ENCODE data around the gene MED15.
"Not testable (repeated sequence)": the region's sequence is repeated elsewhere in the genome, so short reads cannot be mapped to it uniquely, and the experiment has no call there.

Gene MED15

GRCh38 chr22:20483771-20484170, 23.6 kb upstream of the MED15 start:
- DNase-seq, result no peak

DNA sequence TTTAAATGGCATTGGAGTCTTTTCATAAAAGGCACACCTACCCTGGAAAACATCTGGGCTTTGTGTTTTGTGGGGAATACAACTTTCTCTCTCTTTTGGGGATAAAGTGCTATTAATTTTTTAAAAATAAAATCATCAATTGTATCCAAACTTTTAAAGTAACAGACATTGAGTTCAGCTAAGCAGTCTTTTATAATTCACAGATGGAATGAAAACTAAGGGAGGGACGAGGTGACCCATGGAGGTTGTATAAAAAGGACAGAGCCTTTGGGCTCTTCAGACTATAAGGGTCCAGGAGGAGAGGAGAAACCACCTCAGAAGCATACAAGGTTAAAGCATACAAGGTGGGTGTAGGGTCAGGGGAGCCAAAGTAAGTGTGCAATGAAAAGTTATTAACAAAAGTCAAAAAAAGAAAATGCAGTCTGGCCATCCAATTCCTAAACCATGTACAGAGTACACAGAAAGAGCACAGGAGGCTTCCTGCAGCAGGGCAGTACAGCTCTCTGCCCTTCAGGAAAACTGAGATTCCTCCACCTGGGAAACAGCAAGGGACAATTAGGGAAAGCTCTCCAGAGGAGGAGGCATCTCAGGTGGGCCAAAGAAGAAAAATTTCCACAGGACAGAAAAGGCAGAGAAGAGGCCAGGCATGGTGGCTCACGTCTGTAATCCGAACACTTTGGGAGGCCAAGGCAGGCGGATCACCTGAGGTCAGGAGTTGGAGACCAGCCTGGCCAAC, 22.3 kb upstream of the MED15 start:
- no peak for DNase-seq

DNA sequence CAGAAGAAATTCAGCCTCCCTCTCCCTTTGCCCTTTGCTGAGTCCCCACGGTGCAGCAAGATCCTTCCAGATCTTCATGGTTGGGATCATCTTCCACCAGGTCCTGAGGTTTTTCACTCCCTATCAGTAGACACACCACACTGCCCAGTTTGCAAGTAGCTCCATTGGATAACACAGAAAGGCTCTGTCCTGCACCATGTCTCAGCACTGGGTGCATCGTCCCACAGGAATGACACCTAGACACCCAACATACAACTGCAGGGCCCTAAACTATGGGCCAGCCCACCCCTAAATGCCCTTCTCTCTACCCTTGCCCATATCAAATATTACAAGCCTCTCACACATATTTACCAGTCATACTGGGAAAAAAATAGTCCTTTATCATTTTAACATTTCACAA, 21.2 kb upstream of the MED15 start:
- no peak for DNase-seq

DNA sequence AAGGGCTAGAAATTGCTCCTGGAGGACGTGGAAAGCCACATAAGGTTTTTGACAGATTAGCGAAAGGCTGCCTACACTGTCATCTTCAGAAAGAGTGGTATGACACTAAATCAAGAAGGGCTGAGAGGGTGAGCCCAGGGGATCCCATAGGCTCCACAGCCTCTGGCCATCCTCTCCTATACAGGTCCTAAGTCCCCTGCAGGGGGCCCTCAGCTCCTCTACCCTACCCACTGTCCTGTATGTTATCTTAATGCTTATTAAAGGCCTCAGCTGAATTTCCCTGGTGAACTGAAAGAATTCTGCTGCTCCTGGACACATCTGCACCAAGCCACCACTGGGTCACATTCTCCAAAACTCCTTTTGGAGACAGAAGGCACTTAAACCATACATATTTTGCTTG, 19.7 kb upstream of the MED15 start:
- DNase-seq, result no peak

GRCh38 chr22:20488946-20489345, 18.5 kb upstream of the MED15 start:
- DNase-seq, result no peak

- DNase-seq, result no peak
Observed at GRCh38 chr22:20490183-20490940, 17.0 kb upstream of the MED15 start.

DNA sequence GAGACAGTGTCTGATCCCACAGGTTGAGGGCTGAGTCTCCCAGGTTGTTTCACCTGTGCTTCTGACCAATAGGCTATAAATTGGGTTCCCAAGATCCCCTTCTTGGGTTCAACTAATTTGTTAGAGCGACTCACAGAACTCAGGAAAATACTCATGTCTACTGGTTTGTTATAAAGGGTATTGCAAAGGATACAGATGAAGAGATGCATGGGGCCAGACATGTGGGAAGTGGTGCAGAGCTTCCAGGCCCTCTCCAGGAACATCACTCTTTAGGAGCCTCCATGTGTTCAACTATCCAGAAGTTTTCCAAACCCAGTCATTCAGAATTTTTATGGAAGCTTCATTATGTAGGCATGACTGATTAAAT, 16.5 kb upstream of the MED15 start:
- DNase-seq, result no peak

GRCh38 chr22:20491346-20491745, 16.1 kb upstream of the MED15 start:
- DNase-seq, result no peak

GRCh38 chr22:20494978-20495860, 12.2 kb upstream of the MED15 start, which contains the start of gene KLHL22:
KLHL22 (minus strand) TSS chr22:20495795; CDS start chr22:20489211, 6,584 bp downstream.
- peak; percentile 77 for DNase-seq

GRCh38 chr22:20495861-20496681, 11.3 kb upstream of the MED15 start:
- DNase-seq, result peak; percentile 86

DNA sequence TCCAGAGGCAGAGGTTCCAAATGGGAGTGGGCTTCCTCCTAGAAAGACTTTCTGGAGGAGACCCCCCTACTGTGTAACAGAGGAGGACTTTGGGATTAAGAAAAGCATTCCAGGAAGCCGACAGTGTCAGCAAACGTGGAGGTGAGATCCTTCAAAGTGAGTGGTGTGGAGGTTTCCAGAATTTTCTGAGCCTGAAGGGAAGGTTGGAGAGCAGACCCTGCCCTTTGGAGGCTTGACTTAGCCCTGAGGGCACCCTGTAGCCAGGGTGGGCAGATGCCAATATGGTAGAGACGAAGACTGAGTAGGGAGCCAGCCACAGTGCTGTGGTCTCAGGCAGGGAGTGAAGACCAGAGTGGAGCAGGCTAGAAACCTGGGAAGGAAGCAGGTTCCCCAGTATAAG, 10.0 kb upstream of the MED15 start:
- no peak for DNase-seq

DNA sequence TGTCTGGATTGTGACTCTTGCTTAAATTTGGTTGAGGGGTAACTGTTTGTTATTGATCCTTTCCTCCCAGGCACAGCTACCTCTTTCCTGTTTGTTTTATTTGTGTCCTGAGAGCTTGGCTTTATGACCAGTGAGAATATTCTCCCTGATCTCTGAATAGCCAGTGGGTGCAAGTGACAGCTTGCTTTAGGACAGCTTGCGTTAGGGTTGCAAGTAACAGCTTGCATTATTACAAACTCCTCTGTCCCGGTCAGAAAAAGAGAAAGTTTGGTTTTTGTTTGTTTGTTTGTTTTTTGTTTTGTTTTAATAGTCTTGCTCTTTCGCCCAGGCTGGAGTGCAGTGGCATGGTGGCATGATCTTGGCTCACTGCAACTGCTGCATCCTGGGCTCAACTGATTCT, 8.5 kb upstream of the MED15 start:
- DNase-seq, result no peak

DNA sequence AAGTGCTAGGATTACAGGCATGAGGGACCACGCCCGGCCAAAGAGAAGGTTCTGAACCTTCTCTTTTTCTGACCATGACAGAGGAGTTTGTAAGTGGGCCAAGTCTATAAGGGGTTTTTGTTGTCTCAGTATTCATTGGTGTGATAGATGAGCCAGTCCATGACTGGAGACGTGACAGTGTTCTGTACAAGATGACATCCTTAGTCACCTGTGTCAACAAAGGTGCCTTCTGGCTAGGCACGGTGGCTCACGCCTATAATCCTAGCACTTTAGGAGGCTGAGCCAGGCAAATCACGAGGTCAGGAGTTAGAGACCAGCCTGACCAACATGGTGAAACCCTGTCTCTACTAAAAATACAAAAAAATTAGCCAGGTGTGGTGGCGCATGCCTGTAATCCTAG, 7.6 kb upstream of the MED15 start:
- DNase-seq, result no peak

GRCh38 chr22:20503816-20504215, 3.6 kb upstream of the MED15 start:
- DNase-seq, result no peak

- not testable (repeated sequence) for DNase-seq
Observed at GRCh38 chr22:20504293-20504922, 3.0 kb upstream of the MED15 start.

DNA sequence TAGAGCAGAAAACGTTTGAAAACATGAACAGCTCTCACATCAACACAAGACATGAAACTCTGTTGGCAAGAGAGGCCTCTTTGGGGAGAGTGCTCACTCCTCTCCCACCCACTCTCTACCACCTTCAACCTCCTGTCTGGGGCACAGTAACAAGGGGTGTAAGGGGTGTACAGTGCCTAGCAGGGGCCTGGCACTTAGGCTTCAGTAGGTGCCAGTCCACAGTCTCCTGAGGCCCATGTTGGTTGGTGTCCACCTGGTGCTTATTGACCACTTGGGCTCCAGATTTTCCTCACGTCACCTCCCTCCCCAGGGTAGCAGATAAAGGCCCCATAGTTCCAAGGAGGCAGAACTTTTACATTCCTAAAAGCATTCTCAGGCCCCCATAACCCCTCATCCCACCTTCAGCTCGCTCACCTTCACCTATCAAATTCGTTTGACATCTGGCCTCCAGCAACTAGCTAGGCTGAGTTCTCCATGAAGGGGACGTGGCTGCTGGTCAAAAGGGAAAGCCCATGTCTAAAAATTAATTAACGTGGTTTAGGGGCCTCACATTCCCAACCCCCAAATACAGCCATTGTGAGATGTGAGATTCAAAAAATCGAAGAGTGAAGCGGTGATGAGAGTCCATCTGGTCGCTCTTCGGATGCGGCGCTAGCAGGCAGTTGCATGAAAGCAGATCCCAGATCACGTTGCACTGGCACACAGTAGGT, 712 bp upstream of the MED15 start:
- DNase-seq, result no peak

DNA sequence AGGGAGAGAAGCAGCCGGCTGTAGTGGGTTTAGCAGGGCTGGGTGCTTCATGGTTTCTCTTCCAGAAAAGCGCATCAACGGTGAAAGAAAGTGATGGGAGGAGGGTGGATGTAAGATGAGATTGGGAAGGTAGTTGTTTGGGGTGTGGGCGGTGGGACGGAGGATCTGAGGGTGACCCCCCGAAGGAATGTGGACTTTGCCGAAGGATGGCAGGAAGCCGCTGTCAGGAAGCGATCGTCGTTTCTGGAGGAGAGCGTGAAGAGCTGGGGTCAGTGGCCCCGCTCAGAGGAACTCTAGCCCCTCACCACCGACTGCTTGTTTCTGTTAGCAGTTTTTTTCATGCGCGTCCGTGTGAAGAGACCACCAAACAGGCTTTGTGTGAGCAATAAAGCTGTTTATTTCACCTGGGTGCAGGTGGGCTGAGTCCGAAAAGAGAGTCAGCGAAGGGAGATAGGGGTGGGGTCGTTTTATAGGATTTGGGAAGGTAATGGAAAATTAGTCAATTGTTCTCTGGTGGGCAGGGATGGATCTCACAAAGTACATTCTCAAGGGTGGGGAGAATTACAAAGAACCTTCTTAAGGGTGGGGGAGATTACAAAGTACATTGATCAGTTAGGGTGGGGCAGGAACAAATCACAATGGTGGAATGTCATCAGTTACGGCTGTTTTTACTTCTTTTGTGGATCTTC, 801 bp downstream of the MED15 start:
- not testable (repeated sequence) for DNase-seq

GRCh38 chr22:20508815-20509271, 1.4 kb downstream of the MED15 start:
- DNase-seq, result no peak

- peak; percentile 12 for DNase-seq
Observed at GRCh38 chr22:20509344-20510047, 2.1 kb downstream of the MED15 start.

Data from retina (tissue), 1 donor.